Measurements from ENCODE around the gene HSPB7.
"Not testable (repeated sequence)": the region's sequence is repeated elsewhere in the genome, so short reads cannot be mapped to it uniquely, and the experiment has no call there.

Gene HSPB7

DNA sequence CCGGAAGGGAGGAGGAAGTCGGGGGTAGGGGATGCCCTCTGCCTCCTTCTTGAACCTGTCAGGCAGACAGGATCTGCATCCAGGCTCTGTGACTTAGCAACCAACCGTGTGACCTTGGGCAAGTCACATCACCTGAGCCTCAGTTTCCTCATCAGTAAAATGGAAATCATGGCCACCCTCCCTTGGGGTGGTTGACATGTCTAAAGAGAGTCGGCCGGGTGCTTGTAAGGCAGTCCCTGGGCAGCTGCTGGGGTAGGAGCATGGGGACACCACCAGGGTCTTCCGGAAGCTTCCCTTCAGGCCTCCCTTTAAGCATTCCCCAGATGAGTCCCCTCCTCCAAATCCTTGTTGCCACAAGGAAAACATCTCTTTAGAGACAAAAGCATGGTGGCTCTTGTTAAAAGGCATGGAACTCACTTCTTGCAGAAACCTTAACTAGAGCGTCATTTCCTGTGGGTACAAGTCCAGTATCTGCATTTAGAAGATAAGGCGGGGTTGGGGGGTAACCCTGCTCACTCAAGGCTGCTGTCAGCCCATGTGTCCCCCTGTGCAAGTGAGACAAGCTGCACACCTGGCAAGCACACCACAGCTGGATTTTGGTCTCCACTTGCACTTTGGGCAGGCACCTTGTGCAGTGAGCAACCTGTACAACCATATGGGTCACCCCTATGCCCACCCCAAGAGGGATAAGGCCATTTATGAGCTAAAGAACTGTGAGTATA lies 36.1 kb upstream of the HSPB7 start:
- ATAC-seq (ENCODE audit: insufficient read depth, low read depth) = no peak
- Histone ChIP-seq H3K4me3 (ENCODE audit: low read depth in 1 of 2, low read length in 2 of 2) (no peak overlapping the region), H3K27me3 (ENCODE audit: insufficient read depth, low read length, poor library complexity) (no peaks in the 10 kb centered on the region), H3K36me3 (ENCODE audit: insufficient read depth, low read length) (no peaks in the 10 kb centered on the region), H3K9ac (ENCODE audit: low read depth, low read length) (no peak overlapping the region), H2AFZ (ENCODE audit: low read depth, low read length) (no peak overlapping the region), H3K9me3 (ENCODE audit: insufficient read depth, low read length, severe bottlenecking) (no peaks in the 10 kb centered on the region), H3K79me2 (ENCODE audit: insufficient read depth, low read length) (no peaks in the 10 kb centered on the region), H4K20me1 (ENCODE audit: insufficient read depth, low read length) (no peaks in the 10 kb centered on the region), H3K27ac (ENCODE audit: low read length) (no peak overlapping the region), H3K4me2 (ENCODE audit: insufficient read depth, low read length) (no peak overlapping the region), H3K4me1 (ENCODE audit: insufficient read depth, low read length) (no peaks in the 10 kb centered on the region)
- no peak for DNase-seq
- TF ChIP-seq EZH2 (IDR thresholded peaks at IDR 0.05; ENCODE audit: borderline replicate concordance, low read depth, low read length, severe bottlenecking) = no peak
- TF ChIP-seq CTCF (IDR thresholded peaks at IDR 0.05; ENCODE audit: borderline replicate concordance, extremely low read depth, low read length, poor library complexity, severe bottlenecking) = no peak

- not testable (repeated sequence) for H3K4me3 ChIP-seq (ENCODE audit: low read depth in 1 of 2, low read length in 2 of 2); H3K36me3 ChIP-seq (ENCODE audit: insufficient read depth, low read length); H3K9ac ChIP-seq (ENCODE audit: low read depth, low read length); H3K79me2 ChIP-seq (ENCODE audit: insufficient read depth, low read length); H2AFZ ChIP-seq (ENCODE audit: low read depth, low read length); H3K27ac ChIP-seq (ENCODE audit: low read length); H3K4me2 ChIP-seq (ENCODE audit: insufficient read depth, low read length); H4K20me1 ChIP-seq (ENCODE audit: insufficient read depth, low read length); H3K4me1 ChIP-seq (ENCODE audit: insufficient read depth, low read length); ATAC-seq (ENCODE audit: insufficient read depth, low read depth); H3K9me3 ChIP-seq (ENCODE audit: insufficient read depth, low read length, severe bottlenecking); H3K27me3 ChIP-seq (ENCODE audit: insufficient read depth, low read length, poor library complexity); DNase-seq
Observed at GRCh38 chr1:16051949-16052348, 34.1 kb upstream of the HSPB7 start.

GRCh38 chr1:16051039-16051438 lies 33.2 kb upstream of the HSPB7 start:
- Histone ChIP-seq H2AFZ (ENCODE audit: low read depth, low read length) (no peak overlapping the region), H3K9me3 (ENCODE audit: insufficient read depth, low read length, severe bottlenecking) (no peaks in the 10 kb centered on the region), H4K20me1 (ENCODE audit: insufficient read depth, low read length) (no peaks in the 10 kb centered on the region), H3K36me3 (ENCODE audit: insufficient read depth, low read length) (no peaks in the 10 kb centered on the region), H3K27ac (ENCODE audit: low read length) (no peak overlapping the region), H3K4me2 (ENCODE audit: insufficient read depth, low read length) (no peak overlapping the region), H3K27me3 (ENCODE audit: insufficient read depth, low read length, poor library complexity) (no peaks in the 10 kb centered on the region), H3K4me3 (ENCODE audit: low read depth in 1 of 2, low read length in 2 of 2) (no peak overlapping the region), H3K79me2 (ENCODE audit: insufficient read depth, low read length) (no peaks in the 10 kb centered on the region), H3K9ac (ENCODE audit: low read depth, low read length) (no peak overlapping the region), H3K4me1 (ENCODE audit: insufficient read depth, low read length) (no peaks in the 10 kb centered on the region)
- no peak for DNase-seq
- ATAC-seq (ENCODE audit: insufficient read depth, low read depth) = no peak
- no peak for TF ChIP-seq CTCF (IDR thresholded peaks at IDR 0.05; ENCODE audit: borderline replicate concordance, extremely low read depth, low read length, poor library complexity, severe bottlenecking)
- TF ChIP-seq EZH2 (IDR thresholded peaks at IDR 0.05; ENCODE audit: borderline replicate concordance, low read depth, low read length, severe bottlenecking) = no peak

DNA sequence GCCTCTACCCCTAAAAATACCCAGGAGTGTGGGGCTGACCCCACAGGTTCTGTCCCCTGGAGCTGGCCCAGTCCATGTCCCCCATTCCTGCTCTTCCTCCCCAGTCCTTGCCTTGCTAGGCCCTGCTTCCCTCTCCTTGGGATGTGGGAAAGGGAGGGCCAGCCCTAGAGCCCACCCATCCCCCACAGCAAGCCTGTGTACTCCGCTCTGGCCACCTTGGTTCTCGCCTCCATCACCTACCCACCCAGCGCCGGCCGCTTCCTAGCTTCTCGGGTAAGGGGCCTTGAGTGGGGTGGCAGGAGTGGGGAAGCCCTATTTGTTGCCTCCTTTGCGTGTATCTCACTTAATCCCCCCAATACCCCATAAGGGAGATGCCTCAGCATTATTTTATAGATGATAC lies 32.5 kb upstream of the HSPB7 start:
- no peaks in the 10 kb centered on the region for H3K9me3 ChIP-seq (ENCODE audit: insufficient read depth, low read length, severe bottlenecking)
- no peaks in the 10 kb centered on the region for H3K4me1 ChIP-seq (ENCODE audit: insufficient read depth, low read length)
- ATAC-seq (ENCODE audit: insufficient read depth, low read depth) (no peak), DNase-seq (no peak)
- no peaks in the 10 kb centered on the region for H4K20me1 ChIP-seq (ENCODE audit: insufficient read depth, low read length)
- no peaks in the 10 kb centered on the region for H3K27me3 ChIP-seq (ENCODE audit: insufficient read depth, low read length, poor library complexity)
- no peak overlapping the region for H3K4me3 ChIP-seq (ENCODE audit: low read depth in 1 of 2, low read length in 2 of 2)
- TF ChIP-seq CTCF (IDR thresholded peaks at IDR 0.05; ENCODE audit: borderline replicate concordance, extremely low read depth, low read length, poor library complexity, severe bottlenecking) (no peak), EZH2 (IDR thresholded peaks at IDR 0.05; ENCODE audit: borderline replicate concordance, low read depth, low read length, severe bottlenecking) (no peak)
- no peak overlapping the region for H3K27ac ChIP-seq (ENCODE audit: low read length)
- no peak overlapping the region for H3K9ac ChIP-seq (ENCODE audit: low read depth, low read length)
- H3K36me3 ChIP-seq (ENCODE audit: insufficient read depth, low read length) = no peaks in the 10 kb centered on the region
- no peaks in the 10 kb centered on the region for H3K79me2 ChIP-seq (ENCODE audit: insufficient read depth, low read length)
- no peak overlapping the region for H3K4me2 ChIP-seq (ENCODE audit: insufficient read depth, low read length)
- no peak overlapping the region for H2AFZ ChIP-seq (ENCODE audit: low read depth, low read length)

Measured in DND-41 (cell line).